NCI-H226 (cell line): Measurements from ENCODE around the gene PHF12.
"Not testable (repeated sequence)": the region's sequence is repeated elsewhere in the genome, so short reads cannot be mapped to it uniquely, and the experiment has no call there.

Experiments used
- DNase-seq: peaks from one replicate; pipeline ENCODE4 v3.0.0-alpha.2; 2015

Gene PHF12

GRCh38 chr17:28879886-28880571, 71.3 kb downstream of the PHF12 start:
- DNase-seq = no peak

GRCh38 chr17:28878981-28879380, 72.3 kb downstream of the PHF12 start:
- peak; percentile 51 for DNase-seq

- peak; percentile 65 for DNase-seq
These were observed 73.0 kb downstream of the PHF12 start for GRCh38 chr17:28878158-28878910.

GRCh38 chr17:28877150-28877711, 74.1 kb downstream of the PHF12 start:
- not testable (repeated sequence) for DNase-seq

- DNase-seq = no peak
These were observed 75.3 kb downstream of the PHF12 start for GRCh38 chr17:28875848-28876550.

- no peak for DNase-seq
These were observed 76.6 kb downstream of the PHF12 start for GRCh38 chr17:28874750-28875149.

GRCh38 chr17:28873839-28874238, 77.5 kb downstream of the PHF12 start:
- no peak for DNase-seq

- no peak for DNase-seq
These were observed 80.2 kb downstream of the PHF12 start for GRCh38 chr17:28871056-28871579.

- no peak for DNase-seq
These were observed 84.0 kb downstream of the PHF12 start for GRCh38 chr17:28867276-28867675.

GRCh38 chr17:28865946-28866752, 85.2 kb downstream of the PHF12 start:
- no peak for DNase-seq

- DNase-seq = no peak
These were observed 86.1 kb downstream of the PHF12 start for GRCh38 chr17:28864991-28865849.

- no peak for DNase-seq
These were observed 87.4 kb downstream of the PHF12 start for GRCh38 chr17:28863953-28864352.

- no peak for DNase-seq
These were observed 88.8 kb downstream of the PHF12 start for GRCh38 chr17:28862561-28862960.

- DNase-seq = no peak
These were observed 89.7 kb downstream of the PHF12 start for GRCh38 chr17:28861393-28862203.

GRCh38 chr17:28860363-28860808, 90.9 kb downstream of the PHF12 start:
- DNase-seq = no peak

- DNase-seq = no peak
These were observed 92.4 kb downstream of the PHF12 start for GRCh38 chr17:28858801-28859355.

GRCh38 chr17:28857905-28858800, 93.2 kb downstream of the PHF12 start:
- no peak for DNase-seq

GRCh38 chr17:28856028-28856574, 95.2 kb downstream of the PHF12 start:
- DNase-seq = no peak

GRCh38 chr17:28855336-28855679, 96.0 kb downstream of the PHF12 start:
- no peak for DNase-seq
